Right cardiac atrium (tissue), 5 donors: ENCODE data around the gene BACE2. TPM values are rescaled to one million over a fixed set of nuclear protein-coding genes. Genes with fewer than 3 reads are reported as not detected.

Experiments
- ATAC-seq, 2 donors: fragments of 200-7000 bp; cut with Tn5 transposase; one replicate each; pipeline versions ENCODE4 v1.8.0 to v1.9.1; 2020; ENCODE audit warnings: moderate library complexity in 2 of 2, mild to moderate bottlenecking in 1 of 2
- DNase-seq, 3 donors: peaks; one replicate each; pipeline ENCODE4 v3.0.0-alpha.2; 2020
- H3K27ac ChIP-seq: one replicate; pipeline ENCODE4 v1.5.1; 2013; ENCODE audit warnings: mild to moderate bottlenecking, low read length, control low read depth, moderate library complexity
- H3K27me3 ChIP-seq: one replicate; pipeline ENCODE4 v1.6.1; 2013; ENCODE audit not compliant: control insufficient read depth, insufficient read depth
- H3K4me1 ChIP-seq: one replicate; pipeline ENCODE4 v1.6.1; 2013; ENCODE audit warnings: low read length; ENCODE audit not compliant: control insufficient read depth, insufficient read depth
- H3K4me3 ChIP-seq: one replicate; pipeline ENCODE4 v1.5.1; 2013; ENCODE audit warnings: low read length, control low read depth
- H3K9me3 ChIP-seq: one replicate; pipeline ENCODE4 v1.6.1; 2013; ENCODE audit warnings: low read length; ENCODE audit not compliant: control insufficient read depth
- WGBS: extraction: QIAGEN DNeasy Blood & Tissue Kit; methylation state at CpG from one replicate; pipeline ENCODE4 v1.1.7; 2013; 5-methylcytosine and 5-hydroxymethylcytosine counted together
- intact Hi-C, 4 donors: fragments of 100-400 bp; cut with DNase I; formaldehyde crosslinking; loops; one replicate each; pipeline versions ENCODE4 v1.11.0 to v1.14.0; 2022 to 2023
- polyA plus RNA-seq: library from polyadenylated mRNA; stranded (reverse); fragments of 200-250 nt; gene quantifications from one replicate; pipeline ENCODE4 v1.2.3, GENCODE V29; 2013
- total RNA-seq, 4 donors: library from RNA; stranded (reverse); fragmentation: NEBNext Ultra II Directional; extraction: Animal tissue kit (Norgen Biotek cat#: 25700); gene quantifications; one replicate each; pipeline ENCODE4 v1.2.1, GENCODE V29; 2021
- donor health status: healthy with polysubstance abuse.
- donor health status: DM: no; HTN: yes; CAD: no.
- donor health status: DM: no; HTN: no; CAD: no.
- donor health status: DM: no; HTN: yes; CAD: no; lungs with severe emphysema.
- donor health status: DM: yes; HTN: yes; CAD: no.

Gene BACE2
- total and polyA plus RNA-seq, 5 donors, result 11.7 to 34.0 (median 26.6) TPM

GRCh38 chr21:41168391-41169257 lies 664 bp downstream of the BACE2 start:
- DNase-seq (peak; percentile 68 to 86 (median 79)), ATAC-seq (peak; percentile 32 to 43)
- WGBS, result 0% methylated on average over 75 of the region's 75 CpGs
- peak overlapping the region; percentile 94 for H3K4me3 ChIP-seq
- H3K9me3 ChIP-seq, result no peaks in the 10 kb centered on the region
- no peaks in the 10 kb centered on the region for H3K27me3 ChIP-seq
- peaks cover 11% of the 10 kb centered on the region for H3K4me1 ChIP-seq
- intact Hi-C loops, result no loop called here
- H3K27ac ChIP-seq, result peak overlapping the region; percentile 96

GRCh38 chr21:41169258-41169576 lies 1.3 kb downstream of the BACE2 start:
- no peak for DNase-seq
- Histone ChIP-seq H3K27me3 (no peaks in the 10 kb centered on the region), H3K9me3 (no peaks in the 10 kb centered on the region), H3K4me1 (peaks cover 11% of the 10 kb centered on the region), H3K27ac (peak overlapping the region; percentile 61), H3K4me3 (peak overlapping the region; percentile 94)
- intact Hi-C loops, result no loop called here
- no peak for ATAC-seq
- 1% methylated on average over 3 of the region's 3 CpGs for WGBS

GRCh38 chr21:41169701-41170100 lies 1.7 kb downstream of the BACE2 start:
- intact Hi-C loops, result no loop called here
- ATAC-seq, result no peak
- Histone ChIP-seq H3K9me3 (no peaks in the 10 kb centered on the region), H3K27me3 (no peaks in the 10 kb centered on the region), H3K4me1 (peaks cover 11% of the 10 kb centered on the region), H3K4me3 (no peak overlapping the region), H3K27ac (no peak overlapping the region)
- 63% methylated on average over 6 of the region's 6 CpGs for WGBS
- DNase-seq, result no peak

GRCh38 chr21:41170442-41170841 lies 2.5 kb downstream of the BACE2 start:
- no peak for ATAC-seq
- Histone ChIP-seq H3K4me1 (peaks cover 11% of the 10 kb centered on the region), H3K9me3 (no peaks in the 10 kb centered on the region), H3K27me3 (no peaks in the 10 kb centered on the region), H3K27ac (no peak overlapping the region), H3K4me3 (no peak overlapping the region)
- WGBS, result 42% methylated on average over 2 of the region's 2 CpGs
- intact Hi-C loops, result no loop called here
- DNase-seq, result peak in 2 of 3 donors; percentile 35 to 62

- intact Hi-C loops, result no loop called here
- H3K9me3 ChIP-seq, result no peaks in the 10 kb centered on the region
- WGBS, result 57% methylated on average over 15 of the region's 15 CpGs
- H3K4me3 ChIP-seq, result no peak overlapping the region
- no peaks in the 10 kb centered on the region for H3K27me3 ChIP-seq
- peak in 1 of 2 donors; percentile 11 for ATAC-seq
- peak in 1 of 3 donors; percentile 46 for DNase-seq
- no peak overlapping the region for H3K27ac ChIP-seq
- H3K4me1 ChIP-seq, result peaks cover 11% of the 10 kb centered on the region
These were observed 3.1 kb downstream of the BACE2 start for GRCh38 chr21:41170859-41171609.

- Histone ChIP-seq H3K27me3 (no peaks in the 10 kb centered on the region), H3K4me3 (no peak overlapping the region), H3K9me3 (no peaks in the 10 kb centered on the region), H3K27ac (no peak overlapping the region), H3K4me1 (peaks cover 17% of the 10 kb centered on the region)
- WGBS, result 93% methylated on average over 6 of the region's 6 CpGs
- DNase-seq, result no peak
- intact Hi-C loops, result no loop called here
- ATAC-seq, result no peak
These were observed 7.1 kb downstream of the BACE2 start for GRCh38 chr21:41175080-41175479.

DNA sequence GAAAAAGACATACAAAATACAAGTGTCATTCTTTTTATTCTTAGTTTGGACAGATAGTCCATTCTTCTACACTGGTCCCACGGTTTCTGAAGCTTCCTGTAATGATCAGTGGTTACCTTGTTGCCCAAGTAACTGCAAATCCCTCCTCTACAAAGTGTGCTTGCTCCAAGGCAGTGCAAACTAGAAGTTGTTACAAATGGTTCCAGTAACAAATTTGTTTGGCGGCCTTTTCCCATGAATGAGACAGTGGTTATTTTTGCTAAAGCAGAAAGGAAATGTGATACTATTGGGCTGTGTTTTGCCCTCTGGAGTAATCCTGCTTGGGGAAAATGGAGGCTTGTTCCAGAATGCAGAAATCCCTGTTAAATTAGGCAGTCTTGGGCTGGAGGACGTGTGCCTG lies 8.9 kb downstream of the BACE2 start:
- peaks cover 12% of the 10 kb centered on the region for H3K4me1 ChIP-seq
- no peak for DNase-seq
- H3K9me3 ChIP-seq, result no peaks in the 10 kb centered on the region
- intact Hi-C loops, result no loop called here
- ATAC-seq, result no peak
- no peak overlapping the region for H3K4me3 ChIP-seq
- H3K27ac ChIP-seq, result no peak overlapping the region
- H3K27me3 ChIP-seq, result no peaks in the 10 kb centered on the region
- 79% methylated on average over 3 of the region's 3 CpGs for WGBS

DNA sequence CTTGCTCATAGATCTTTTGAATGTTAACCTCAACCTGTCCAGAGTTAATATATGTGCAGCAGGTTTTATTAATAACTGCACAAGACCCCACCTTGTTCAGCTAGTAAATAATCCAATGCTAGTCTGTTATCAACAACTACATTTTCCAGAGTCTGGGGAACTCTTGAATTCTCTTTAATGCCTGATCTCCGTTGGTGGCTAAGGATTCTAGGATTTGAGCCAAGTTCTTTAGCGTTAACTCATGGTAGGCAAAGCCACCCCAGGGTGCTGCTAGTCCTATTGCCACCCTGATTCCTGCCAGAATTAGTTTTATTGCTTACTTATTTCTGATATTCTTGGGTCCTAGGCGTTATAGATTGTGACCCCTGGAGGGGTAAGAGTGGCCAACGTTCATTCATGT lies 12.8 kb downstream of the BACE2 start:
- DNase-seq (no peak), ATAC-seq (no peak)
- Histone ChIP-seq H3K4me1 (peaks cover 12% of the 10 kb centered on the region), H3K27ac (no peak overlapping the region), H3K27me3 (no peaks in the 10 kb centered on the region), H3K9me3 (no peaks in the 10 kb centered on the region), H3K4me3 (no peak overlapping the region)
- intact Hi-C loops, result no loop called here
- WGBS, result 64% methylated on average over 4 of the region's 4 CpGs

- ATAC-seq, result no peak
These were observed 14.6 kb downstream of the BACE2 start for GRCh38 chr21:41182547-41182946.

GRCh38 chr21:41183575-41183974 lies 15.6 kb downstream of the BACE2 start:
- no peak for DNase-seq
- Histone ChIP-seq H3K9me3 (no peaks in the 10 kb centered on the region), H3K4me1 (peaks cover 14% of the 10 kb centered on the region), H3K27me3 (no peaks in the 10 kb centered on the region), H3K27ac (no peak overlapping the region), H3K4me3 (no peak overlapping the region)
- intact Hi-C loops, result no loop called here
- WGBS, result 71% methylated on average over 4 of the region's 4 CpGs
- peak; percentile 41 to 57 for ATAC-seq

More at GRCh38 chr21:41182547-41182946, 14.6 kb downstream of the BACE2 start:
- DNase-seq, result no peak
- Histone ChIP-seq H3K9me3 (no peaks in the 10 kb centered on the region), H3K27me3 (no peaks in the 10 kb centered on the region), H3K4me3 (no peak overlapping the region), H3K4me1 (peaks cover 15% of the 10 kb centered on the region), H3K27ac (no peak overlapping the region)
- intact Hi-C loops, result no loop called here
- 96% methylated on average over 1 of the region's 1 CpG for WGBS

- Histone ChIP-seq H3K4me3 (no peak overlapping the region), H3K4me1 (peaks cover 3% of the 10 kb centered on the region), H3K27me3 (no peaks in the 10 kb centered on the region), H3K27ac (no peak overlapping the region), H3K9me3 (no peaks in the 10 kb centered on the region)
- intact Hi-C loops, result no loop called here
- 95% methylated on average over 6 of the region's 6 CpGs for WGBS
- ATAC-seq, result no peak
- DNase-seq, result no peak
These were observed 17.8 kb downstream of the BACE2 start for GRCh38 chr21:41185802-41186201.
